Measurements from ENCODE around the gene PLEKHG3.

GRCh38 chr14:64795921-64796320, 91.7 kb downstream of the PLEKHG3 start:
- no peak for TF ChIP-seq EZH2 (IDR thresholded peaks at IDR 0.05)
- no peak for TF ChIP-seq POLR2AphosphoS5 (IDR thresholded peaks at IDR 0.05; ENCODE audit: borderline replicate concordance, low read depth, low read length)
- no peak for TF ChIP-seq FOXP2 (optimal IDR thresholded peaks at IDR 0.05; ENCODE audit: control extremely low read depth, extremely low read length, insufficient read depth)

All from SK-N-MC (cell line).